T-helper 2 cell (primary cell): ENCODE results near the gene SEC24C.
"Not testable (repeated sequence)": the region's sequence is repeated elsewhere in the genome, so short reads cannot be mapped to it uniquely, and the experiment has no call there.

Source experiments
- DNase-seq, 5 experiments: peaks; one replicate each; pipeline versions ENCODE4 v3.0.0 to v3.0.0-alpha.2; 2012 to 2022
- total RNA-seq, 2 donors: gene quantifications; one replicate each; lab custom pipeline; 2026; lab: John Stamatoyannopoulos, UW

Gene SEC24C
- 144 to 151 reads per million in 2 donors for total RNA-seq

- peak; percentile 90 to 97 (median 93) for DNase-seq
Measured at GRCh38 chr10:73743905-73744663, at the start of gene SEC24C. SEC24C (plus strand) TSS chr10:73744372; CDS start chr10:73746833, 2,461 bp downstream.

GRCh38 chr10:73695302-73695701 is 48.9 kb upstream of the SEC24C start:
- not testable (repeated sequence) for DNase-seq

- DNase-seq, result not testable (repeated sequence)
Measured at GRCh38 chr10:73697675-73698159, 46.5 kb upstream of the SEC24C start, which contains the start of gene AGAP5. AGAP5 (minus strand) TSS chr10:73698109; CDS start chr10:73697755, 354 bp downstream.

- DNase-seq, result not testable (repeated sequence)
Measured at GRCh38 chr10:73698819-73699218, 45.4 kb upstream of the SEC24C start.

- DNase-seq, result not testable (repeated sequence)
Measured at GRCh38 chr10:73703924-73704323, 40.2 kb upstream of the SEC24C start.

- DNase-seq, result not testable (repeated sequence)
Measured at GRCh38 chr10:73705506-73706072, 38.6 kb upstream of the SEC24C start.

- not testable (repeated sequence) for DNase-seq
Measured at GRCh38 chr10:73706488-73706887, 37.7 kb upstream of the SEC24C start.

- DNase-seq, result not testable (repeated sequence)
Measured at GRCh38 chr10:73707628-73708027, 36.5 kb upstream of the SEC24C start.

GRCh38 chr10:73708122-73708521 is 36.0 kb upstream of the SEC24C start:
- not testable (repeated sequence) for DNase-seq

GRCh38 chr10:73711683-73712082 is 32.5 kb upstream of the SEC24C start:
- not testable (repeated sequence) for DNase-seq

- DNase-seq, result not testable (repeated sequence)
Measured at GRCh38 chr10:73713912-73714311, 30.3 kb upstream of the SEC24C start.

- DNase-seq, result not testable (repeated sequence)
Measured at GRCh38 chr10:73714483-73714882, 29.7 kb upstream of the SEC24C start.

GRCh38 chr10:73715179-73716156 is 28.7 kb upstream of the SEC24C start:
- not testable (repeated sequence) for DNase-seq

- DNase-seq, result no peak
Measured at GRCh38 chr10:73716251-73716650, 27.9 kb upstream of the SEC24C start.

GRCh38 chr10:73717556-73717955 is 26.6 kb upstream of the SEC24C start:
- DNase-seq, result no peak

GRCh38 chr10:73720561-73720960 is 23.6 kb upstream of the SEC24C start:
- not testable (repeated sequence) for DNase-seq

GRCh38 chr10:73723516-73723915 is 20.7 kb upstream of the SEC24C start:
- DNase-seq, result no peak

GRCh38 chr10:73729781-73730152 is 14.4 kb upstream of the SEC24C start:
- peak in 3 of 5 experiments; percentile 26 to 61 (median 43) for DNase-seq

- DNase-seq, result peak; percentile 70 to 93 (median 83)
Measured at GRCh38 chr10:73730153-73730906, 13.8 kb upstream of the SEC24C start.

GRCh38 chr10:73731588-73732375 is 12.4 kb upstream of the SEC24C start:
- no peak for DNase-seq

- no peak for DNase-seq
Measured at GRCh38 chr10:73732426-73732825, 11.7 kb upstream of the SEC24C start.
